ENCODE data around the gene INO80D.
"Not testable (repeated sequence)": the region's sequence is repeated elsewhere in the genome, so short reads cannot be mapped to it uniquely, and the experiment has no call there.

Gene INO80D

GRCh38 chr2:205990104-205990503 lies 95.9 kb downstream of the INO80D start:
- Histone ChIP-seq H3K27ac (no peak overlapping the region), H3K4me3 (no peak overlapping the region)
- TF ChIP-seq CTCF (IDR thresholded peaks at IDR 0.05), result no peak
- DNase-seq (ENCODE audit: low spot score), result no peak

DNA sequence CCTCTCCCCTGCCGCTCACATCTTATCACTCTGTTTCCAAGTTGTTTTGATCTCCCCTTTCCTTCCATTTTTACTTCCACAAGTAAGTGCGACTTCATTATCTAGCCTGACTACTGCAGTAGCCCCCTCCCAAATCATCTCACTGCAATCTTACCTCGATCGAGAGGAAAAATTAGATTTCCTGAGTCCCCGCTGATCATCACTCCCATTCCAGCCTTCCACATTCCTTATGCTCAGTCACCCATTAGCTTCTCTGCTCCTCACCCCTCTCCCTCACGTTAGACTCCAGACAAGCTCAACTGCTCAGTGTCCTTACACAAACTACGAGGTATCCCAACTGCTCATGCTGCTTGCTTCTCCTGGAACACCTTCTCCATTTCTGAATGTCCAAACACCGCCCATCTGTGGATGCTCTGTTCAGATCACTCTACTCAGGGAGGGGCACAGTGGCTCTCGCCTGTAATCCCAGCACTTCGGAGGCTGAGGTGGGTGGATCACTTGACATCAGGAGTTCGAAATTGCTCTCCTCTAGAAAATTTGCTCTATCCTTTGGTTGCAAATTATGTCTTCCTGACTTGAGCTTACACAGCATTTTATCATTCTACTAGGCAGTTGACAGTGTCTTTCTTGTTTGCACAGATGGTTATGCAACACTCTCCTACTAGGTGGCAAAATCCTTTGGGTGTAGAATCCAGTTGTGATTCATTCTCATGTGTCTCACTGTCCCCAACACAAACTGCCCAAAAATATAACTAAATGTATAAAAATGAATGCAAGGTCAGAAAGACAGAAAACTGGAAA lies 96.5 kb downstream of the INO80D start:
- DNase-seq (ENCODE audit: low spot score), result no peak
- H3K27ac ChIP-seq, result no peak overlapping the region
- no peak for TF ChIP-seq CTCF (IDR thresholded peaks at IDR 0.05)
- H3K4me3 ChIP-seq, result no peak overlapping the region

DNA sequence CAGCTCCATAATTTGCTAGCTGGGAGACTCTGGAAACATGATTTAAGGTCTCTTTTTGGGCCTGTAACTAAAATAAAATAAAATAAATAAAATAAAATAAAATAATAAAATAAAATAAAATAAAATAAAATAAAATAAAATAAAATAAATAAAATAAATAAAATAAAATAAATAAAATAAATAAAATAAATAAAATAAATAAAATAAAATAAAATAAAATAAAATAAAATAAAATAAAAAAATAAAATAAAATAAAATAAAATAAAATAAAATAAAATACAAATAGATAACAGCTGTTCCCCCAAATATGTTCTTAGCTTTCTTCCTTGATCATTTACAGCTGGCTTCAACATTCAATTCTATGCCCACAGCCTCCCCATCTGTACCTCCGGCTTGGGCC lies 97.3 kb downstream of the INO80D start:
- not testable (repeated sequence) for H3K4me3 ChIP-seq; H3K27ac ChIP-seq; DNase-seq (ENCODE audit: low spot score)

- H3K4me3 ChIP-seq, result no peak overlapping the region
- H3K27ac ChIP-seq, result no peak overlapping the region
- TF ChIP-seq CTCF (IDR thresholded peaks at IDR 0.05), result no peak
Observed at GRCh38 chr2:205988274-205988673, 97.7 kb downstream of the INO80D start.

DNA sequence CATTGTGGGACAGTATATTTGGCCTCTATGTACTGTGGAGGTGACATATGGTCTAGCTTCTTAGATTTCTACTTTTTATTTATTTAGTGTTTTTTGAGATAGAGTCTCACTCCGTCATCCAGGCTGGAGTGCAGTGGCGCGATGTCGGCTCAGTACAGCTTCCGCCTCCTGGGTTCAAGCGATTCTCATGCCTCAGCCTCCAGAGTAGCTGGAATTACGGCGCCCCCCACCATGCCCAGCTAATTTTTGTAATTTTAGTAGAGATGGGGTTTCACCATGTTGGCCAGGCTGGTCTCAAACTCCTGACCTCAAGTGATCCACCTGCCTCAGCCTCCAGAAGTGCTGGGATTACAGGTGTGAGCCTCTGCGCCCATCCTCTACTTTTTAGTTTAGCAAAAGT lies 99.6 kb downstream of the INO80D start:
- not testable (repeated sequence) for H3K4me3 ChIP-seq; DNase-seq (ENCODE audit: low spot score); H3K27ac ChIP-seq

More at GRCh38 chr2:205988274-205988673, 97.7 kb downstream of the INO80D start:
- no peak for DNase-seq (ENCODE audit: low spot score)

GRCh38 chr2:205984381-205984780 lies 101.6 kb downstream of the INO80D start:
- Histone ChIP-seq H3K27ac (no peak overlapping the region), H3K4me3 (no peak overlapping the region)
- DNase-seq (ENCODE audit: low spot score), result no peak
- no peak for TF ChIP-seq CTCF (IDR thresholded peaks at IDR 0.05)

- no peak for DNase-seq (ENCODE audit: low spot score)
- Histone ChIP-seq H3K27ac (no peak overlapping the region), H3K4me3 (no peak overlapping the region)
- no peak for TF ChIP-seq CTCF (IDR thresholded peaks at IDR 0.05)
Observed at GRCh38 chr2:205982776-205983327, 103.1 kb downstream of the INO80D start.

DNA sequence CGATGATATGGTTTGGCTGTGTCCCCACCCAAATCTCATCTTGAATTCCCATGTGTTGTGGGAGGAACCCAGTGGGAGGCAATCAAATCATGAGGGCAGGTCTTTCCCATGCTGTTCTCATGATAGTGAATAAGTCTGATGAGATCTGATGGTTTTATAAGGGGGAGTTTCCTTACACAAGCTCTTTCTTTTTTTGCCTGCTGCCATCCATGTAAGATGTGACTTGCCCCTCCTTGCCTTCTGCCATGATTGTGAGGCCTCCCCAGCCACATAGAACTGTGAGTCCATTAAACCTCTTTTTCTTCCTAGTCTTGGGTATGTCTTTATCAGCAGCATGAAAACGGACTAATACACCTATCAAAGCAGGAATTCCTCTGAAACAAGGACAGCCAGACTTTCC lies 107.2 kb downstream of the INO80D start:
- not testable (repeated sequence) for DNase-seq (ENCODE audit: low spot score); H3K4me3 ChIP-seq; H3K27ac ChIP-seq

DNA sequence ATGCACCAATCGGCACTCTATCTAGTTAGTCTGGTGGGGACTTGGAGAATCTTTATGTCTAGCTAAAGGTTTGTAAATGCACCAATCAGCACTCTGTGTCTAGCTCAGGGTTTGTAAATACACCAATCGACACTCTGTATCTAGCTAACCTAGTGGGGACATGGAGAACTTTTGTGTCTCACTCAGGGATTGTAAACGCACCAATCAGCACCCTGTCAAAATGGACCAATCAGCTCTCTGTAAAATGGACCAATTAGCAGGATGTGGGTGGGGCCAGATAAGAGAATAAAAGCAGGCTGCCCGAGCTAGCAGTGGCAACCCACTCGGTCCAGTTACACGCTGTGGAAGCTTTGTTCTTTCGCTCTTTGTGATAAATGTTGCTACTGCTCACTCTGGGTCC lies 108.3 kb downstream of the INO80D start:
- H3K4me3 ChIP-seq; DNase-seq (ENCODE audit: low spot score); H3K27ac ChIP-seq: not testable (repeated sequence)

- not testable (repeated sequence) for DNase-seq (ENCODE audit: low spot score); H3K4me3 ChIP-seq; H3K27ac ChIP-seq
Observed at GRCh38 chr2:205976934-205977659, 108.9 kb downstream of the INO80D start.

All from coronary artery (tissue), 2 donors.